SU-DHL-6 (cell line): ENCODE measurements around the gene WDR59.

Source experiments
- H2AFZ ChIP-seq: fragments of 200-600 bp; sonication (generic); 2 replicates; pipeline ENCODE4 v1.6.1; 2014; ENCODE audit warnings: low read depth, mild to moderate bottlenecking, moderate library complexity, mixed read lengths, antibody characterized with exemption, low read length; ENCODE audit not compliant: severe bottlenecking
- H3F3A ChIP-seq: fragments of 200-600 bp; shearing (Covaris generic); 2 replicates; pipeline ENCODE4 v1.6.0; 2016; ENCODE audit warnings: antibody characterized with exemption, mild to moderate bottlenecking; ENCODE audit not compliant: insufficient read depth
- H3K27ac ChIP-seq: fragments of 200-600 bp; sonication (generic); 2 replicates; pipeline ENCODE4 v1.5.1; 2016; ENCODE audit warnings: low read depth, mild to moderate bottlenecking, low read length, moderate library complexity, mixed read lengths
- H3K27me3 ChIP-seq: fragments of 200-600 bp; sonication (generic), shearing (Covaris generic); 2 replicates; pipeline ENCODE4 v1.6.0; 2014; ENCODE audit warnings: mild to moderate bottlenecking, low read length
- H3K36me3 ChIP-seq: fragments of 200-600 bp; sonication (generic); 2 replicates; pipeline ENCODE4 v1.6.1; 2014; ENCODE audit warnings: mild to moderate bottlenecking, low read length, mixed read lengths
- H3K4me2 ChIP-seq: fragments of 300-600, 200-600 bp; shearing (Covaris generic), sonication (generic); 2 replicates; pipeline ENCODE4 v1.6.0; 2014; ENCODE audit warnings: low read length, low read depth, mild to moderate bottlenecking; ENCODE audit not compliant: poor library complexity, severe bottlenecking
- H3K4me3 ChIP-seq: fragments of 200-600 bp; sonication (generic); 2 replicates; pipeline ENCODE4 v1.5.1; 2014; ENCODE audit warnings: antibody characterized with exemption, low read length, mild to moderate bottlenecking, mixed read lengths; ENCODE audit not compliant: insufficient read depth, poor library complexity, severe bottlenecking
- H3K79me2 ChIP-seq: fragments of 200-600 bp; sonication (generic); 2 replicates; pipeline ENCODE4 v1.6.1; 2014; ENCODE audit warnings: mild to moderate bottlenecking, low read length, moderate library complexity; ENCODE audit not compliant: insufficient read depth
- H3K9ac ChIP-seq: fragments of 200-600 bp; sonication (generic); 2 replicates; pipeline ENCODE4 v1.7.0; 2014; ENCODE audit warnings: mild to moderate bottlenecking, low read length
- H3K9me2 ChIP-seq: fragments of 200-600 bp; sonication (generic); replicated peaks from 2 replicates; pipeline ENCODE4 v1.6.1; 2014; ENCODE audit warnings: low read length; ENCODE audit not compliant: insufficient read depth
- H3K9me3 ChIP-seq: fragments of 200-600 bp; sonication (generic); 2 replicates; pipeline ENCODE4 v1.6.1; 2014; ENCODE audit warnings: low read length, mixed read lengths; ENCODE audit not compliant: insufficient read depth
- H4K20me1 ChIP-seq: fragments of 200-600 bp; sonication (generic); 2 replicates; pipeline ENCODE4 v1.6.1; 2014; ENCODE audit warnings: low read depth, mild to moderate bottlenecking, antibody characterized with exemption, low read length, moderate library complexity, mixed read lengths
- EZH2phosphoT487 ChIP-seq: fragments of 200-600 bp; sonication (generic), shearing (Covaris generic); conservative IDR thresholded peaks from 2 replicates; pipeline ENCODE4 v1.6.1; 2018; ENCODE audit warnings: mild to moderate bottlenecking, antibody characterized with exemption, low read length, moderate library complexity, mixed read lengths
- TF ChIP-seq, protein P1 (sequence below): fragments of 200-600 bp; sonication (generic); IDR thresholded peaks from one replicate; pipeline ENCODE4 v1.5.1; 2017; ENCODE audit warnings: antibody characterized with exemption, mild to moderate bottlenecking, low read length, moderate library complexity; ENCODE audit not compliant: insufficient read depth, poor library complexity, severe bottlenecking

Gene WDR59

GRCh38 chr16:74832228-74832627, 152.7 kb downstream of the WDR59 start:
- TF ChIP-seq, protein P1, sequence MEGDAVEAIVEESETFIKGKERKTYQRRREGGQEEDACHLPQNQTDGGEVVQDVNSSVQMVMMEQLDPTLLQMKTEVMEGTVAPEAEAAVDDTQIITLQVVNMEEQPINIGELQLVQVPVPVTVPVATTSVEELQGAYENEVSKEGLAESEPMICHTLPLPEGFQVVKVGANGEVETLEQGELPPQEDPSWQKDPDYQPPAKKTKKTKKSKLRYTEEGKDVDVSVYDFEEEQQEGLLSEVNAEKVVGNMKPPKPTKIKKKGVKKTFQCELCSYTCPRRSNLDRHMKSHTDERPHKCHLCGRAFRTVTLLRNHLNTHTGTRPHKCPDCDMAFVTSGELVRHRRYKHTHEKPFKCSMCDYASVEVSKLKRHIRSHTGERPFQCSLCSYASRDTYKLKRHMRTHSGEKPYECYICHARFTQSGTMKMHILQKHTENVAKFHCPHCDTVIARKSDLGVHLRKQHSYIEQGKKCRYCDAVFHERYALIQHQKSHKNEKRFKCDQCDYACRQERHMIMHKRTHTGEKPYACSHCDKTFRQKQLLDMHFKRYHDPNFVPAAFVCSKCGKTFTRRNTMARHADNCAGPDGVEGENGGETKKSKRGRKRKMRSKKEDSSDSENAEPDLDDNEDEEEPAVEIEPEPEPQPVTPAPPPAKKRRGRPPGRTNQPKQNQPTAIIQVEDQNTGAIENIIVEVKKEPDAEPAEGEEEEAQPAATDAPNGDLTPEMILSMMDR = no peak
- TF ChIP-seq EZH2phosphoT487 = no peak
- Histone ChIP-seq H3K9me3 (no peaks in the 10 kb centered on the region), H3K4me2 (no peak overlapping the region), H3K9ac (no peak overlapping the region), H3K27me3 (no peaks in the 10 kb centered on the region), H3F3A (no peaks in the 10 kb centered on the region), H4K20me1 (no peaks in the 10 kb centered on the region), H3K9me2 (no peaks in the 10 kb centered on the region), H3K79me2 (no peaks in the 10 kb centered on the region), H3K4me3 (no peak overlapping the region), H3K27ac (no peak overlapping the region), H3K36me3 (no peaks in the 10 kb centered on the region), H2AFZ (no peak overlapping the region)

GRCh38 chr16:74831467-74831866, 153.5 kb downstream of the WDR59 start:
- no peak overlapping the region for H3K9ac ChIP-seq
- H3K27me3 ChIP-seq = no peaks in the 10 kb centered on the region
- H3K27ac ChIP-seq = no peak overlapping the region
- H3K4me3 ChIP-seq = no peak overlapping the region
- H3K9me2 ChIP-seq = no peaks in the 10 kb centered on the region
- no peaks in the 10 kb centered on the region for H3K79me2 ChIP-seq
- H3K36me3 ChIP-seq = no peaks in the 10 kb centered on the region
- TF ChIP-seq EZH2phosphoT487 = no peak
- TF ChIP-seq, protein P1 = no peak
- no peak overlapping the region for H3K4me2 ChIP-seq
- H3F3A ChIP-seq = no peaks in the 10 kb centered on the region
- H3K9me3 ChIP-seq = no peaks in the 10 kb centered on the region
- H4K20me1 ChIP-seq = no peaks in the 10 kb centered on the region
- no peak overlapping the region for H2AFZ ChIP-seq

- Histone ChIP-seq H4K20me1 (no peaks in the 10 kb centered on the region), H3K9me2 (no peaks in the 10 kb centered on the region), H3F3A (no peaks in the 10 kb centered on the region), H3K9me3 (no peaks in the 10 kb centered on the region), H3K4me2 (no peak overlapping the region), H3K27me3 (no peaks in the 10 kb centered on the region), H3K27ac (no peak overlapping the region), H3K36me3 (no peaks in the 10 kb centered on the region), H2AFZ (no peak overlapping the region), H3K4me3 (no peak overlapping the region), H3K9ac (no peak overlapping the region), H3K79me2 (no peaks in the 10 kb centered on the region)
- TF ChIP-seq, protein P1 = no peak
- no peak for TF ChIP-seq EZH2phosphoT487
Observed at GRCh38 chr16:74830648-74831047, 154.3 kb downstream of the WDR59 start.

DNA sequence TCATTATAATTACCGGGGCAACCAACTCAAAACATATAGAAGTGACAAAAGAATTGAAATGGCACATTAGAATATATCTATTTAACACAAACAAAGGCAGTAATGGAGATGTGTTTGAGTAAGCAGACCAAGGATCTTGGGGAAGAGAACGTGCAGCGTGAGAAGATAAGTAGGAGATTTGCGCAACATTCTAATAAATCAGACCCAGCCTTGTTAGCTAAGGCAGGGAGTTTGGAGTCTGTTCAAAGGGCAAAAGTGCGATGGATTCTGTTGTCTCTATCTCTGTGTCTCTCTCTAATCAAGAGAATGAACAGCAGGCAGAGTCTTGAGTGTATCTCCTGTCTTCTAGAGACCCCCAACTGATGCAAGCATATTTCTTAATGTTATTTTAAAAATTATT, 155.3 kb downstream of the WDR59 start:
- Histone ChIP-seq H3K4me3 (no peak overlapping the region), H3K27ac (no peak overlapping the region), H3F3A (no peaks in the 10 kb centered on the region), H3K9me3 (no peaks in the 10 kb centered on the region), H4K20me1 (no peaks in the 10 kb centered on the region), H3K9me2 (no peaks in the 10 kb centered on the region), H3K9ac (no peak overlapping the region), H3K4me2 (no peak overlapping the region), H3K36me3 (no peaks in the 10 kb centered on the region), H3K79me2 (no peaks in the 10 kb centered on the region), H2AFZ (no peak overlapping the region), H3K27me3 (no peaks in the 10 kb centered on the region)
- TF ChIP-seq EZH2phosphoT487 = no peak
- TF ChIP-seq, protein P1 = no peak
